NB4 (cell line): ENCODE data around the gene EEF1AKMT1.

Experiments
- MYC ChIP-seq: IDR thresholded peaks from 2 replicates; pipeline ENCODE4 v1.6.1; 2011; ENCODE audit warnings: low read depth, low read length
- POLR2A ChIP-seq: IDR thresholded peaks from 2 replicates; pipeline ENCODE4 v1.6.1; 2011; ENCODE audit warnings: mild to moderate bottlenecking; ENCODE audit not compliant: insufficient read length; ENCODE audit errors: extremely low read depth
- TF ChIP-seq, protein P1 (sequence below): IDR thresholded peaks from one replicate; pipeline ENCODE4 v1.5.1; 2012; ENCODE audit warnings: low read depth, low read length
- TF ChIP-seq, protein P2 (sequence below): IDR thresholded peaks from 2 replicates; pipeline ENCODE4 v1.6.1; 2011; ENCODE audit warnings: low read depth, low read length

DNA sequence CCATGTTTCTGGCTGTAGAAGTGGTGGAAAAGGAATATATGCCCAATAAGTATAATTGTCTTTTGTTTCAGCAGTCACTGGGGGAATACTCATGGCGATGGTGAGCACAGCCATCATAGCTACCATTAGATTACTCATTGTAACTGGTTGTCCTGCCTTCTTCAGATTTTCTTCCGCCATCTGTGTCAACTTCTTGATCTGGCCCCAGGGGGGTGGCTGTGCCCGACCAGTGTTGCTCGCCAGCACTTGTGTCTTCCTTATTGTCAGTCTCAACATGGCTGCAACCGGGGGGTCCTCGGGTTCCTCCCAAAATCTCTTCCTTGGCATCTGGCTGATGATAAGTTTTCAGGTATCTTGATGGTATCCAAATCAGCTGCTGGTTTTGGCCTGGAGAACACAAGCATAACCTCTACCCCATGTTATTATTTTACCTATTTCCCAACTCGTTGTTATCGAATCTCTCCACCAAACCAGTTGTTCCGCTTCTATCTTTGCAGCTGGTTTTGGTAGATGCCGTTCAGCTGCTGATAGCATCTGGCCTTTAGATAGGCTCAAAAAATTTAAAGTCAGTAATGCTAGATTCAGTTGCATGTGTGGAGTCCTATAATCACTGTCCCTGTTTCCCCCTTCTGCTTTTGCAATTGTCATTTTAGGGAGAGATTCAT is 93.2 kb downstream of the EEF1AKMT1 start:
- TF ChIP-seq POLR2A = no peak
- TF ChIP-seq, protein P1, sequence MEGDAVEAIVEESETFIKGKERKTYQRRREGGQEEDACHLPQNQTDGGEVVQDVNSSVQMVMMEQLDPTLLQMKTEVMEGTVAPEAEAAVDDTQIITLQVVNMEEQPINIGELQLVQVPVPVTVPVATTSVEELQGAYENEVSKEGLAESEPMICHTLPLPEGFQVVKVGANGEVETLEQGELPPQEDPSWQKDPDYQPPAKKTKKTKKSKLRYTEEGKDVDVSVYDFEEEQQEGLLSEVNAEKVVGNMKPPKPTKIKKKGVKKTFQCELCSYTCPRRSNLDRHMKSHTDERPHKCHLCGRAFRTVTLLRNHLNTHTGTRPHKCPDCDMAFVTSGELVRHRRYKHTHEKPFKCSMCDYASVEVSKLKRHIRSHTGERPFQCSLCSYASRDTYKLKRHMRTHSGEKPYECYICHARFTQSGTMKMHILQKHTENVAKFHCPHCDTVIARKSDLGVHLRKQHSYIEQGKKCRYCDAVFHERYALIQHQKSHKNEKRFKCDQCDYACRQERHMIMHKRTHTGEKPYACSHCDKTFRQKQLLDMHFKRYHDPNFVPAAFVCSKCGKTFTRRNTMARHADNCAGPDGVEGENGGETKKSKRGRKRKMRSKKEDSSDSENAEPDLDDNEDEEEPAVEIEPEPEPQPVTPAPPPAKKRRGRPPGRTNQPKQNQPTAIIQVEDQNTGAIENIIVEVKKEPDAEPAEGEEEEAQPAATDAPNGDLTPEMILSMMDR = no peak
- no peak for TF ChIP-seq MYC
- TF ChIP-seq, protein P2, sequence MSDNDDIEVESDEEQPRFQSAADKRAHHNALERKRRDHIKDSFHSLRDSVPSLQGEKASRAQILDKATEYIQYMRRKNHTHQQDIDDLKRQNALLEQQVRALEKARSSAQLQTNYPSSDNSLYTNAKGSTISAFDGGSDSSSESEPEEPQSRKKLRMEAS = no peak
